ENCODE measurements around the gene HSD17B7.
A peak's percentile ranks its signal among the peaks of the same experiment; 100 is the strongest.
"Not testable (repeated sequence)": the region's sequence is repeated elsewhere in the genome, so short reads cannot be mapped to it uniquely, and the experiment has no call there.

Gene HSD17B7

DNA sequence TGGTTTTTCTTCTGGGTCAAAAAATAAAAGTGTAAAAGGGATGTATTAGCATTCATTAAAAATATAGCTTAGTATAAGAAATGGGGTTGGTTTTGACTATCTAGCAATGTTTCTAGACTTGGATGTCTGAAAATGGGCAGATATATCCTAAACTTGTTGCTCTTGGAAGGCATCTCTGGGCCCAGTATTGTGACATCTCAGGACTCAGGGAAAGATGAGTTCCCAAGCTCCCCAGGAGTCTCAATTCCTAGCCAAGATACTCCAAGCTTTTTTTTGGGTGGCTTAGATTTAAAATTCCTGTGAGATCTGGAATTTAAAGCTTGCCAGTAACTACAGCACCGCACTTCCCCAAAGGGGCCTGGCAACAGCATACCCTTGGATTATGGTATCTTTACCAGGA, 11.5 kb upstream of the HSD17B7 start:
- TF ChIP-seq CTCF (IDR thresholded peaks at IDR 0.05; ENCODE audit: low read depth, low read length, missing control alignments), result no peak
- in situ Hi-C loops (cut with HindIII; ENCODE audit: low pct_ligation_motif_present, low sequenced_read_pairs), result no loop called here

GRCh38 chr1:162782671-162783070, 7.8 kb upstream of the HSD17B7 start:
- in situ Hi-C loops (cut with HindIII; ENCODE audit: low pct_ligation_motif_present, low sequenced_read_pairs), result no loop called here
- no peak for TF ChIP-seq CTCF (IDR thresholded peaks at IDR 0.05; ENCODE audit: low read depth, low read length, missing control alignments)

More for the DNA sequence above, 11.5 kb upstream of the HSD17B7 start:
- H3K4me3 ChIP-seq (ENCODE audit: low read depth, low read length), result no peak overlapping the region
- no peak overlapping the region for H3K27ac ChIP-seq
- no peaks in the 10 kb centered on the region for H3K27me3 ChIP-seq (replicated peaks)
- DNase-seq, result no peak
- peaks cover 58% of the 10 kb centered on the region for H3K36me3 ChIP-seq (replicated peaks)

GRCh38 chr1:162784926-162785325, 5.6 kb upstream of the HSD17B7 start:
- H3K36me3 ChIP-seq (replicated peaks), result peaks cover 22% of the 10 kb centered on the region
- DNase-seq; H3K27me3 ChIP-seq (replicated peaks); in situ Hi-C loops (cut with HindIII; ENCODE audit: low pct_ligation_motif_present, low sequenced_read_pairs); H3K27ac ChIP-seq; H3K4me3 ChIP-seq (ENCODE audit: low read depth, low read length): not testable (repeated sequence)

More at GRCh38 chr1:162782671-162783070, 7.8 kb upstream of the HSD17B7 start:
- DNase-seq, result no peak
- H3K27me3 ChIP-seq (replicated peaks), result no peaks in the 10 kb centered on the region
- H3K4me3 ChIP-seq (ENCODE audit: low read depth, low read length), result no peak overlapping the region
- H3K27ac ChIP-seq, result no peak overlapping the region
- peaks cover 36% of the 10 kb centered on the region for H3K36me3 ChIP-seq (replicated peaks)

GRCh38 chr1:162788783-162789182, 1.7 kb upstream of the HSD17B7 start:
- H3K4me3 ChIP-seq (ENCODE audit: low read depth, low read length); H3K27me3 ChIP-seq (replicated peaks); in situ Hi-C loops (cut with HindIII; ENCODE audit: low pct_ligation_motif_present, low sequenced_read_pairs); H3K36me3 ChIP-seq (replicated peaks); DNase-seq; H3K27ac ChIP-seq: not testable (repeated sequence)

DNA sequence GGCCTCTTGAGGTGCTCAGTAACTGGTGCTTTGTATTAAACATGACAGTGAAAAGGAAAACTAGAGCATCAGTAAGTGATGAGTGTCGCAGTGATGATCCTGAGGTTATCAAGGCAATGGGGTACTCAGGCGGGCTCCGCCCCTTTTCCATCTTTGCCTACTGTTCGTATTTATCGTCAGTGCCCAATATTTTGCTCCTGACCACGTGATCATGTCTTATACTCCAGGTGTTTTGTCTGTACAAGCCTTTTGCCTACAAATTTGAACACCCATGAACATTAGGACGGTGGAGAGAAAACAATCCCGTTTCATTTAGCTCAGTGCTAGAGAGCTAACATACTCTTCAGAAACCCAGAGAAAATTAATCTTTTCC, 469 bp downstream of the HSD17B7 start:
- H3K27me3 ChIP-seq (replicated peaks); H3K36me3 ChIP-seq (replicated peaks); in situ Hi-C loops (cut with HindIII; ENCODE audit: low pct_ligation_motif_present, low sequenced_read_pairs); DNase-seq: not testable (repeated sequence)
- H3K27ac ChIP-seq, result peak overlapping the region; percentile 51
- peak overlapping the region; percentile 56 for H3K4me3 ChIP-seq (ENCODE audit: low read depth, low read length)

DNA sequence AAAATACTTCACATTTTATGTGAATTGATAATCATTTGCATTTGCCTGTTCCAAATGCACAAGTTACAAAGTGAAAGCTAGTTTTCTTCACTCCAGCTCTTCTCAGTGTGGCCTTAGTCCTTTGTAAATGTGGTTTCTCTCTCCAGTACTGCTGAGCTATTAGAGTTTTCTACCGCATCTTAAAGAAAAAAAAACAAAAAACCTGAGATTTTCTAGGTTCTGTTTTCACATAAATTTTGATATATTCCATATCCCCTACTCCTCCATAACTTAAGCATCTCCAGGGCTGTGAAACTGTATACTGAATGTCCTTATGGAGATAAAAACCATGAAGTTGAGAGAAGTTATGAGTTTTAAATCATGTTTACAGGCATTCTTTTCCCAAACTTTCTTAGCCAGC, 3.8 kb downstream of the HSD17B7 start:
- H3K27ac ChIP-seq; in situ Hi-C loops (cut with HindIII; ENCODE audit: low pct_ligation_motif_present, low sequenced_read_pairs): not testable (repeated sequence)

DNA sequence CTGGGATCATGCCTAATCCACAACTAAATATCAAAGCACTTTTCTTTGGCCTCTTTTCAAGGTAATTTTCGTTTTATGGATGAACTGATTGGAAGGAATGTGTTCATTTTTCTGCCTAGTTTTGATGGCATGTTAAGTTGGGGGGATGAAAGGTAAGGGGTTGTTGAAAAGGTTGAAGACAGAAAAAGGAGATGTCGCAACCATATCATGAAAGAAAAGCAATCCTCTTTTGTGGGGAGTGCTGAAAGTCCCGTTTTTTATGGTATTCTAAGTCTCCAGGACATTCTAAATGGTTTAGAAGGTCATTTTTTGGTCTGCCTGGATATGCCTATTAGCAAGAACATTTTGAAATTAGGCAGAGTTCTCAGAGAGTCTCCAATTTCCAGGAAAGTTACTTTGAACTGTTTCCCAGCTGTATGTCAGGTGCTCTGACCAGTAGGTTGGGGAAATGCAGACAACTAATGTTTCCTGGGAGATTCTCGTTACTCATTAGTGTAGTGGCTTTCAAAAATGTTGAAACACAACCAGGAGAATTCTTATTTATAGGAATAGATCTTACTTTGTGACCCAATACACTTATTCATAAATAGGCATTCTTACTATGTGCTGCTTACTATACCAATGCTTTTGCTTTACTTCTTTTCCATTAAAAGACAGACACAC, 6.2 kb downstream of the HSD17B7 start:
- not testable (repeated sequence) for DNase-seq

More for the DNA sequence above, 3.8 kb downstream of the HSD17B7 start:
- not testable (repeated sequence) for H3K27me3 ChIP-seq (replicated peaks); DNase-seq; H3K36me3 ChIP-seq (replicated peaks); H3K4me3 ChIP-seq (ENCODE audit: low read depth, low read length)

DNA sequence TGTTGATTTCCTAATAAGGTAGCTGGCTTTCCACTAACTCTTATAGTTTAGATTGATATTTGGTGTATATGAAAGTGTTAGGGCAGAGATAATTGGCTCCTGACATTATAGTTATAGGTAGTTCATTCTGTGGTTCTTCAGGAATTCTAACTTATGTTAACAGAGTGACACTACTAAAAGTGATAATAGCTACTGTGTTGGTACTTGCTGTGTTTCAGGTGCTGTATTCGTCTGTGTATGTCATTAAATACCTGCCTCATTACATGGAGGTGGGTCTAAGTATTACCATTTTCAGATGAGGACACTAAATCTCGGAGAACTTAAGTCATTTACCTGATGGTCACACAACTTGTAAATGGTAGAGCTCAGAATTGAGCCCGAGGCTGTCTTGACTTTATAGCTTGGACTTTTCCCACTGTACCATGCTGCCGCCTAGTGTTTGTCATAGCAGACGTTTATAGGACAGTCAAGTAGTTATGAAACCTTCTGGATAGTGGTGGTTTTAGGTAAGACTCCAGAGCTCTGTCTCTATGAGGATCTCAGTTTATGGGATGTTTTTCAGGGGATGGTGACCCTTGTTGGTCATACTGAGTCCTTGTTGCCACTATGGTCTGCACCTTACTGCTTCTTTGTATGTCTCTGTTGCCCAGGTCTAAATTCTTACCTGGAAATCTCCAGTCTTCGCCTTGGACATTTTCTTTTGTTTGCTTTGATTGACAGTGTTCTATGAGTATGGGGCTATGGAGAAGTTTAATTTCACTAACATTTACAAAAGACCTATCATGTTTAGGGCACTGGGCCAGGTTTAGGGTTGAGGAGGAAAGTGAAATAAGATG, 9.7 kb downstream of the HSD17B7 start:
- H3K4me3 ChIP-seq (ENCODE audit: low read depth, low read length); H3K27me3 ChIP-seq (replicated peaks); H3K27ac ChIP-seq; H3K36me3 ChIP-seq (replicated peaks); in situ Hi-C loops (cut with HindIII; ENCODE audit: low pct_ligation_motif_present, low sequenced_read_pairs): not testable (repeated sequence)
- DNase-seq, result peak; percentile 77
- TF ChIP-seq CTCF (IDR thresholded peaks at IDR 0.05; ENCODE audit: low read depth, low read length, missing control alignments), result peak; percentile 66

More for the DNA sequence above, 6.2 kb downstream of the HSD17B7 start:
- H3K36me3 ChIP-seq (replicated peaks); in situ Hi-C loops (cut with HindIII; ENCODE audit: low pct_ligation_motif_present, low sequenced_read_pairs); H3K27ac ChIP-seq; H3K4me3 ChIP-seq (ENCODE audit: low read depth, low read length); H3K27me3 ChIP-seq (replicated peaks): not testable (repeated sequence)

GRCh38 chr1:162807503-162807902, 17.0 kb downstream of the HSD17B7 start:
- DNase-seq; H3K27ac ChIP-seq; H3K36me3 ChIP-seq (replicated peaks); H3K27me3 ChIP-seq (replicated peaks); H3K4me3 ChIP-seq (ENCODE audit: low read depth, low read length); in situ Hi-C loops (cut with HindIII; ENCODE audit: low pct_ligation_motif_present, low sequenced_read_pairs): not testable (repeated sequence)

DNA sequence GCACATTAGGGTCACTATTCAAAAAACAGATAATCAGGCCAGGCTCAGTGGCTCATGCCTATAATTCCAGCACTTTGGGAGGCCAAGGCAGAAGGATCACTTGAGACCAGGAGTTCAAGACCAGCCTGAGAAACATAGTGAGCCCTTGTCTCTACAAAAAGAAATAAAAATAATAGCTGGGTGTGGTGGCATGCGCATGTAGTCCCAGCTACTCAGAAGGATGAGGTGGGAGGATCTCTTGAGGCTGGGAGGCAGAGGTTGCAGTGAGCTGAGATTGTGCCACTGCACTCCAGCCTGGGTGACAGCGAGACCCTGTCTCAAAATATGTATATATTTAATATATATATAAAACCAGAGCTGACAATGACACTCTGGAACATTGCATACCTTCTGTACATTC, 21.9 kb downstream of the HSD17B7 start:
- H3K27ac ChIP-seq; DNase-seq; H3K36me3 ChIP-seq (replicated peaks); H3K27me3 ChIP-seq (replicated peaks); in situ Hi-C loops (cut with HindIII; ENCODE audit: low pct_ligation_motif_present, low sequenced_read_pairs); H3K4me3 ChIP-seq (ENCODE audit: low read depth, low read length): not testable (repeated sequence)

DNA sequence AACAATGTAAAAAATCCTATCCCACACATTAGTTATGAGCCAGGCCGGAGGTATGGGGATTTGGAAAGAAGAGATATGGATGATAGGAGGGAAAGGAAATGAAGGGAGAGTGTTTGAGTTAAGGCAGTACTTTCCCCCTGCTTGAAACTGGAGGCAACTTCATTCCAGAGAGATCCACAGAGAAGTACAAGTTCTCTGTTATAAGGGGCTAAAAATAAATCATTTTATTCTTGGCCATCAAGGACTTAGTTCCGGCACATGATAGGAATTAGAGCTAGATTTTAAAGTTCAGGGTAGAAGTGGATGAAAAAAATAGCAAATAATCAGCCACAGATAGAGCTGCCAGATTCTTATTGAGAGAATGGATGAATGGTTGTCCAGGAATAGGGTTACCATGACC, 27.6 kb downstream of the HSD17B7 start:
- H3K4me3 ChIP-seq (ENCODE audit: low read depth, low read length); H3K36me3 ChIP-seq (replicated peaks); H3K27me3 ChIP-seq (replicated peaks); H3K27ac ChIP-seq; in situ Hi-C loops (cut with HindIII; ENCODE audit: low pct_ligation_motif_present, low sequenced_read_pairs); DNase-seq: not testable (repeated sequence)
